Endothelial cell of hepatic sinusoid (primary cell): ENCODE measurements around the gene SLC39A13.

Source experiments
- in situ Hi-C: cut with HindIII; loops from 2 replicates; pipeline ENCODE4 v1.10.0; 2017; ENCODE audit warnings: low sequenced_read_pairs

SLC39A13 gene

GRCh38 chr11:47418454-47419259 is 10.3 kb downstream of the SLC39A13 start:
- in situ Hi-C loops = no loop called here

- in situ Hi-C loops = no loop called here
These were observed 17.2 kb downstream of the SLC39A13 start for GRCh38 chr11:47425611-47426010.

DNA sequence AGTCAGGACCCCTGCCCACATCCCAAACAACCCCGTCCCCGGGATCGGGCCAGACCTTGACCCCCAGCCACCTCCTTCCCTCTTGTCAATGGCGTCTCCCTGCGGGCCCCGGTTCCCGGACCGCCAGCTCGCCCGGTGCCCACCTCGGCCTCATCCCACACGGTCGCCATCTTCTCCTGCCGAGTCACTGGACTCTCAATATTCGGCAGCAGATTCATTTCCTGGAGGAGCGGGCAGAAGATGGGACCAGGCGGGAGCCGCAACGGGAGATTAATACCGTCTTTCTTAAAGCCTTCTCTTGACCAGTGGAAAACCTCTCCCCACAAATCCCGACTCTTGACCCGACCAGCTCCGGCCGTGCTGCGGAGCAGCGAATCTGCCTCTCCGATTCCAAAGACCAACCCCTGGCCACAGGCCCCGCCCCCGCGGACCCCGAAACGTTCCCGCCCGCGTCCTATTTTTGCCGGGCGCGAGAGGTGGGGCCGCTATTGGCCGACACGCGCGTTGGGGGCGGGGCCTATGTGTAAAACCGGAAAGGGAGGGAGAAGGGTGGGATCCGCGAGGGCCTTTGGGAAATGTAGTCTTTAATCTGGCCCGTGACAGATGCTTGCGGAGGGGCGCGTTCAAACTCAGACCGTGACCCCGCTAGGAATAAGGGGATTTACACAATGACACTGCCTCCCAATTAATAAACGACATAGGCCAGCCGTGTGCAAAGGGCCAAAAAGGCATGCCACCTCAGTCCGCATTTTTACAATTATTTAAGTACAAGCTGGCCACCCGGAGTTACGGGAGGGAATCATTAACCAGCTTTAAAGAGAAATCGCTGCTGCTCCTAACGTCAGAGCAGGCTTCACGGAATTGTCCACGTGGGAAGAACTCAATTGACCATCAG is 17.9 kb downstream of the SLC39A13 start, which contains the start of gene PSMC3:
Gene PSMC3, minus strand, starts transcription at position 378 of the 895 bp plus-strand sequence. Its CDS starts 160 bp downstream, at position 218.
- in situ Hi-C loops = no loop called here

DNA sequence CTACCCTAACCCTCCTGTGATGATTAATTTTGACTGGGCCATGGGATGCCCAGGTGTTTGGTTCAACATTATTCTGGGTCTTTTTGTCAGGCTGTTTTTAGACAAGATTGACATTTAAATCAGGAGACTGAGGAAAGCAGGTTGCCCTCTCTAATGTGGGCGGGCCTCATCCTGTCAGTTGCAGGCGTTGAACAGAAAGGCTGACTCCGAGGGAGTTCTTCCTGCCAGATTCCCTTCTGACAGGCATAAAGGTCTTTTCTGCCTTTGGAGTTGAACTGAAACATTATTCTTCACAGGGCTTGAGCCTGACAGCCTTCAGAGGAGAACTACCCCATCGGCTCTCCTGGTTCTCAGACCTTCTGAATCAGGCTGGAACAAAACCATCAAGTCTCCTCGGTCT is 22.1 kb downstream of the SLC39A13 start:
- in situ Hi-C loops = no loop called here

- in situ Hi-C loops = no loop called here
These were observed 23.1 kb downstream of the SLC39A13 start for GRCh38 chr11:47431356-47432083.

- in situ Hi-C loops = no loop called here
These were observed 24.8 kb downstream of the SLC39A13 start for GRCh38 chr11:47433157-47433556.

DNA sequence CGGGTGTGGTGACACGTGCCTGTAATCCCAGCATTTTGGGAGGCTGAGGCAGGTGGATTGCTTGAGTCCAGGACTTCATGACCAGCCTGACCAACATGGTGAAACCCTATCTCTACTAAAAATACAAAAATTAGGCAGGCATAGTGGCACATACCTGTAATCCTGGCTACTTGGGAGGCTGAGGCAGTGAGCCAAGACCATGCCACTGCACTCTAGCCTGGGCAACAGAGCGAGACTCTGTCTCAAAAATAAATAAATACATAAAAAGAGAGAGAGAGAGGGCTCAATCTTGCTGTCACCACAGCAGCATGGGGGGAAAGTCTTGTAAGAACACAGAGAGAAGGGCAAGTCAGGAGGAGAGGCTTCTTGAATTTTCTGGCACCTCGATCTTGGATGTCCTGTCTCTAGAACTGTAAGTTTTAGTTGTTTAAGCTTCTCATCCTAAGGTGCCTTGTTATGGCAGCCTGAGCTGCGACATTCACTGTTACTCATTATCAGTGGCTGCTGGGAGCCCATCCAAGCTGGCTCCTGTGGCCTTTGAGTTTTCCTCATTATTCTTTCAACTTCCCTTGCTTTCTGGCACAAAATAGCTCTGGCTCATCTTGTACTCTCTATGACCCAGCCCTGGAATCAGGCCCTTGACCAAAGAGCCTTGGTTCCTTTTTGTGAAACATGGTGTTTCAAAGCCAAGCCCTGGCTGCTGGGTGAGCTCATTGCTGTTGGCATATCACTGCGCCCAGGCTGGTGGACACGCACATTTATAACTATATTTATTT is 25.8 kb downstream of the SLC39A13 start:
- in situ Hi-C loops = no loop called here

- in situ Hi-C loops = no loop called here
These were observed 27.3 kb downstream of the SLC39A13 start for GRCh38 chr11:47435687-47436086.

DNA sequence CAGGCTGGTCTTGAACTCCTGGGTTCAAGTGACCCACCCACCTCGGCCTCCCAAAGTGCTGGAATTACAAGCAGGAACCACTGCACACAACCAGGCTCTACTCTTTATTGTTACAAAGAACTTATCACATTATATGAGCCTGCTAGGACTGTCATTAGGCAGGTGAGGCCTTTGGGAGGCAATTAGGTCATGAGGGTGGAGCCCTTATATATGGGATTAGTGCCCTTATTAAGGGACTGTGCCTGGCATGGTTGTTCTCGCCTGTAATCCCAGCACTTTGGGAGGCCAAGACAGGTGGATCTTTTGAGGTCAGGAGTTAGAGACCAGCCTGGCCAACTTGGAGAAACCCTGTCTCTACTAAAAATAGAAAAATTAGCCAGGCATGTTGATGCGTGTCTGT is 28.3 kb downstream of the SLC39A13 start:
- in situ Hi-C loops = no loop called here

GRCh38 chr11:47437218-47437745 is 28.9 kb downstream of the SLC39A13 start:
- in situ Hi-C loops = no loop called here

- in situ Hi-C loops = no loop called here
These were observed 29.5 kb downstream of the SLC39A13 start for GRCh38 chr11:47437746-47438418.

- in situ Hi-C loops = no loop called here
These were observed 30.3 kb downstream of the SLC39A13 start for GRCh38 chr11:47438721-47439120.

DNA sequence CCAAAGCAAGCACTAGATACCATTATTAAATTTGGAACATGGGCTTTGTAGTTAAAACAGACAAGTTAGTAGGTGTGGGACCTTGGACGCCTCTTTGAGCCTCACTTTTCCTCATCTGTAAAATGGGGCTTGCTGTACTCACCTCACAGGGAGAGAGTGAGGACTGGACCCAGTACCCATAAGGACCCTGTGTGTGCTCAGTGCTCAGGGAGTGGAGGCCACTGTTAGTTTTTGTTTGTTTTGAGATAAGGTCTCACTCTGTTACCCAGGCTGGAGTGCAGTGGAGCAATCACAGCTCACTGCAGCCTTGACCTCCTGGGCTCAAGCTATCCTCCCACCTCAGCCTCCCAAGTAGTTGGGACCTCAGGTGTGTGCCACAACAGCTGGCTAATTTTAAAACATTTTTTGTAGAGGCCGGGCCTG is 31.7 kb downstream of the SLC39A13 start:
- in situ Hi-C loops = loop anchor here (10.0 kb wide), 1 partner anchor 45 kb away; no protein-coding TSS in a partner anchor

GRCh38 chr11:47441421-47441820 is 33.0 kb downstream of the SLC39A13 start:
- in situ Hi-C loops = loop anchor here (10.0 kb wide), 1 partner anchor 47 kb away; no protein-coding TSS in a partner anchor

DNA sequence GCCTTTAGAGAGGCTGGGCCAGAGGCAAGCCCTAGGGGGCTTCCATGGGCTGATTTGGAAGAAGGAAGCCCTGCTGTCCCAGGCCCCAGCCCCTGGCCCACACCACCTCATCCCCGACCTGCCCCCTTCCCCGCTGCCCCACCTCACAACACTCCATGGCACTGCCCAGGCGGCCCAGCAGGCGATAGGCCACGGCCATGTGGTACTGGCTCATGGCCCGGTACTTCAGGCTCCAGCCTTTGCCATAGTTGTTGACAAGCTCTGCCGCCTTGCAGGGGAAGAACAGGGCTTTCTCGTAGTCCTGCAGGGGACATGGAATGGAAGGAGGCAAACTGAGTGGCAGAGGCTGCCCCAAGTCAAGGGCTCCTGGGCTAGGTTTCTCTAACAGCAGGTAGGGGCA is 34.1 kb downstream of the SLC39A13 start:
- in situ Hi-C loops = loop anchor here (10.0 kb wide), 1 partner anchor 48 kb away; no protein-coding TSS in a partner anchor

DNA sequence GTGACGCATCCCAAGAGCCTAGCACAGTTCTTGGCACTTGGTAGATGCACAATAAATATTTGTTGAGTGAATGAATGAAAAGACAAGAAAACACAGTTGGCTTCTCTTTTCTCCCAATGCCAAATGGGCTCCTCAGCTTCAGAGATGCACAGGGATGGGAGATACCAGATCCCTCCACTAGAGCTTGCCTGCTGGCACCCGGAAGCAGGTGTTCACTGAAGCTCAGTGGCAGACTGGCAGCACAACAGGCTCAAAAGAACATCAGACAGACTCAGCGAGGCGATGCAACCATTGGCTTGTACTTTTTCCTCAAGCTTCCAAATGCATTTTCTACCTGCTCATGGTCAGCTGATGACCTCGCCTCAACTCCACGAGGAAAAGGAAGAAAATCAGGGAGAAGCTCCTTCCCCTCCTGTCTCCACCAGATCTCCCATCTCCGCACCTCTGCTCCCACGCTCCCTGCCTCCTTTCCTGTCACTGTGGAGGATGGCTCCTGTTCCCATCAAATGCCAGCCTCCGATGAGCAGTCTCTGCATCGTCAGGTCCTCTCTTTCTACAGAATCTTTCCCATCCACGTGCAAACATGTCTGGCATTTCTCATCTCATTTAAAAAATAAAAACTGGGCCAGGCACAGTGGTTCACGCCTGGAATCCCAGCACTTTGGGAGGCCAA is 34.8 kb downstream of the SLC39A13 start:
- in situ Hi-C loops = loop anchor here (10.0 kb wide), 1 partner anchor 48 kb away; no protein-coding TSS in a partner anchor

GRCh38 chr11:47443817-47444216 is 35.4 kb downstream of the SLC39A13 start:
- in situ Hi-C loops = loop anchor here (10.0 kb wide), 1 partner anchor 49 kb away; no protein-coding TSS in a partner anchor

DNA sequence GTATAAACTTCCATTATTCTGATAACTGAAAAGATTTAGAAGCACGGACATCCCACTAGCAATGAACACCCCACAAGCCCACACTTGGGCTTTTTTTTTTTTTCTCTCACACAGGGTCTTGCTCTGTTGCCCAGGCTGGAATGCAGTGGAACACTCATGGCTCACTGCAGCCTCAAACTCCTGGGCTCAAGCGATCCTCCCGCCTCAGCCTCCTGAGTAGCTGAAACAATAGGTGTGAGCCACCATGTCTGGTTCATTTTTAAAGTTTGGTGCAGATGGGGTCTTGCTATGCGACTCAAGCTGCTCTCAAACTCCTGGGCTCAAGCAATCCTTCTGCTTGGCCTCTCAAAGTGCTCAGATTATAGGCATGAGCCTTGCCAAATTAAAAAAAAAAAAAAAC is 37.5 kb downstream of the SLC39A13 start:
- in situ Hi-C loops = loop anchor here (10.0 kb wide), 1 partner anchor 51 kb away; no protein-coding TSS in a partner anchor
